ENCODE data around the gene DRD5.

The DRD5 gene

GRCh38 chr4:9800848-9801247 is 19.4 kb downstream of the DRD5 start:
- no peak overlapping the region for H3K4me3 ChIP-seq (ENCODE audit: low read length)
- TF ChIP-seq, protein P1, sequence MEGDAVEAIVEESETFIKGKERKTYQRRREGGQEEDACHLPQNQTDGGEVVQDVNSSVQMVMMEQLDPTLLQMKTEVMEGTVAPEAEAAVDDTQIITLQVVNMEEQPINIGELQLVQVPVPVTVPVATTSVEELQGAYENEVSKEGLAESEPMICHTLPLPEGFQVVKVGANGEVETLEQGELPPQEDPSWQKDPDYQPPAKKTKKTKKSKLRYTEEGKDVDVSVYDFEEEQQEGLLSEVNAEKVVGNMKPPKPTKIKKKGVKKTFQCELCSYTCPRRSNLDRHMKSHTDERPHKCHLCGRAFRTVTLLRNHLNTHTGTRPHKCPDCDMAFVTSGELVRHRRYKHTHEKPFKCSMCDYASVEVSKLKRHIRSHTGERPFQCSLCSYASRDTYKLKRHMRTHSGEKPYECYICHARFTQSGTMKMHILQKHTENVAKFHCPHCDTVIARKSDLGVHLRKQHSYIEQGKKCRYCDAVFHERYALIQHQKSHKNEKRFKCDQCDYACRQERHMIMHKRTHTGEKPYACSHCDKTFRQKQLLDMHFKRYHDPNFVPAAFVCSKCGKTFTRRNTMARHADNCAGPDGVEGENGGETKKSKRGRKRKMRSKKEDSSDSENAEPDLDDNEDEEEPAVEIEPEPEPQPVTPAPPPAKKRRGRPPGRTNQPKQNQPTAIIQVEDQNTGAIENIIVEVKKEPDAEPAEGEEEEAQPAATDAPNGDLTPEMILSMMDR (conservative IDR thresholded peaks at IDR 0.05; ENCODE audit: low read length) = no peak
- DNase-seq (ENCODE audit: low read depth) = peak; percentile 2

GRCh38 chr4:9804918-9805317 is 23.5 kb downstream of the DRD5 start:
- H3K4me3 ChIP-seq (ENCODE audit: low read length) = no peak overlapping the region
- no peak for DNase-seq (ENCODE audit: low read depth)
- TF ChIP-seq, protein P1 (conservative IDR thresholded peaks at IDR 0.05; ENCODE audit: low read length) = no peak

- TF ChIP-seq, protein P1 (conservative IDR thresholded peaks at IDR 0.05; ENCODE audit: low read length) = no peak
- no peak overlapping the region for H3K4me3 ChIP-seq (ENCODE audit: low read length)
- DNase-seq (ENCODE audit: low read depth) = no peak
Measured at GRCh38 chr4:9808077-9808476, 26.6 kb downstream of the DRD5 start.

- H3K4me3 ChIP-seq (ENCODE audit: low read length) = no peak overlapping the region
- no peak for DNase-seq (ENCODE audit: low read depth)
- TF ChIP-seq, protein P1 (conservative IDR thresholded peaks at IDR 0.05; ENCODE audit: low read length) = no peak
Measured at GRCh38 chr4:9811806-9812205, 30.4 kb downstream of the DRD5 start.

DNA sequence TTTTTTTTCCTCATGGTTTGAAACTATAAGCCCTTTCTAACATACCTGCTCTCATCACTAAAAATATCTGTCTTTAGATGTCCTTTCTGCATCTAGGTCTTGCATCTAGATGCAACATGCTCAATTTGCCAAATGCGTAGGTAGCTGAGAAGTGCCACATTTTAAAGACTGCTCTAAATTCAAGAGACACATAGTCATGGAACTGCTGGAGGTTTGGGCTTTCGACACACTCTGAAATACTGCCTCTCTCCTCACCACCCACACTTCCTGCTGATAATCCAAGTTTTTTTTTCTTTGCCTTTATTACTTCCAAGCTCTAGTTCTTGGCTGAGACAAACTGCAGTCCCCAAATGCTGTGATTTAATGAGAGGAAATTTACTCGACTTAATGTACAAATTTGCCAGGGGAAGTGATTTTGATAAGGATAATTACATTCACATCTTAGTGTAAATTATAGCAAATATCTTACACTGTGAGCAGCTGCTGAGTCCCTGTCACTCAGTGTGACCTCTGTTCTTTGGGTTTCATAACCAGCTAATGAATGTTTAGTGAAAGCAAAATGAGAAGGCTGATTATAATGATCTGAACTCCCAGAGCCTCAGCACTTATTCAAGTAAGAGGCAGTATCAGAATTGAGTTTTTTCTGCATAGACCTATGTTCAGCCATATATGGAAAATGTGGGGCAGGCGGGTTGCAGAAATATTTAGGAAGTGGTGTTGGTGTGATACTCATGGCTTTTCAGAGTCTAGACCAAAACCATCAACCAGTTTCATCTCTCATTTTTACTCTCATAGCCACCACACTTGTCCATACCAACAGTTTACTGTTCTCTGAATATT is 31.3 kb downstream of the DRD5 start:
- H3K4me3 ChIP-seq (ENCODE audit: low read length) = no peak overlapping the region
- TF ChIP-seq, protein P1 (conservative IDR thresholded peaks at IDR 0.05; ENCODE audit: low read length) = no peak
- peak; percentile 6 for DNase-seq (ENCODE audit: low read depth)

DNA sequence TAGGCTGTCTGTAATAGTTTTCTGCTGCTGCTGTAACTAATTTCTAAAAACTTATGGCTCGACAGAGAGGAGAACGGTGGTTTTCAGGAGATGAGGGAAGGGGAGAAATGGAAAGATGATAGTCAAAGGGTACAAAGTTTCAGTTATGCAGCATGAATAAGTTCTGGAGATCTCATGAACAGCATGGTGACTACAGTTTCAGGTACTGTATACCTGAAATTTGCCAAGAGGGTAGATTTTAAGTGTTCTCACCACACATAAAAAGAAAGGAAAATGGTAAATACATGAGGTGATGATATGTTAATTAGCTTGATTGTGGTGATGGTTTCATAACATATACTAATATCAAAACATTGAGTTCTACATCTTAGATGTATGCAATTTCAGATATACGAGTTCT is 34.9 kb downstream of the DRD5 start:
- H3K4me3 ChIP-seq (ENCODE audit: low read length) = no peak overlapping the region
- no peak for DNase-seq (ENCODE audit: low read depth)
- TF ChIP-seq, protein P1 (conservative IDR thresholded peaks at IDR 0.05; ENCODE audit: low read length) = no peak

- TF ChIP-seq, protein P1 (conservative IDR thresholded peaks at IDR 0.05; ENCODE audit: low read length) = no peak
- no peak overlapping the region for H3K4me3 ChIP-seq (ENCODE audit: low read length)
- DNase-seq (ENCODE audit: low read depth) = no peak
Measured at GRCh38 chr4:9820343-9820742, 38.9 kb downstream of the DRD5 start.
